NCI-H2081 treated with DMSO at 0.1 percent for 48 hours (cell line): ENCODE data around the gene APC2.
A peak's percentile ranks its signal among the peaks of the same experiment; 100 is the strongest.

Experiments used
- DNase-seq: peaks from one replicate; lab custom pipeline; 2025; lab: John Stamatoyannopoulos, UW

The APC2 gene

DNA sequence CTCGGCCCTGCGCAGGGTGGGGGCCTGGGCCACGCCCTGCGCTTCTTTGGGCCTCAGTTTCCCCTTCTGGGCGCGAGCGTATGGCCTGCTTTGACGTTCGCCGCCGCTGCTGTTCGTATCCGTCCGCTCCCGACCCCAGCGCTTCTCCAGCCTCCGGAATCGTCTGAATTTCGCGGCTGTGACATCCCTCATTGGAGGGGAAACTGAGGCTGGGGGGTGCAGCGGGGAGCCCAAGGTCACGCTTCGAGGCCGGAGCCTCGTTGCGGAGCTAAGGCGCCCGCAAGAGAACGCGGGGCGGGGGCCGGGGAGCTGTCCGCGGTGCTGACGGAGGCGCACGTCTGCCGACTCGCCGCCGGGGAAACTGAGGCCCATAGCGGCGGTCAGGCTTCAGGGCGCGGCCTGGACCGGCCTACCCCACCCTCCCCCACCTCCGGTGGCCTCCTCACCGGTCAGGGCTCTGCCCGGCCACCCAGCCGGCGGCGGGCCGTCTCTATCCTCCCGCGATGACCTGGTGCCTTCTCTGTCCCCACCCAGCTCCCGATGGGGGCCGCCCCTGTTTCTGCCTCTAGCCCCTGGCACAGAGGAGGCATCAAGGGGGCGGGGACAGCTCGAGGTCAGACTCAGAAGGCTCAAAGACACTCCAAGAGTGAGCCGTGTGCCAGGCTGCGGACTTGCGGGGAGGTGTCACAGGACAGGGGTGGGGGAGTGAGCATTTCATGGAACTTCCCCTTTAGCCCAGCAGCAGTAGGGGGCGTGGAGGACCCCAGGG, 3.0 kb upstream of the APC2 start:
- no peak for DNase-seq

DNA sequence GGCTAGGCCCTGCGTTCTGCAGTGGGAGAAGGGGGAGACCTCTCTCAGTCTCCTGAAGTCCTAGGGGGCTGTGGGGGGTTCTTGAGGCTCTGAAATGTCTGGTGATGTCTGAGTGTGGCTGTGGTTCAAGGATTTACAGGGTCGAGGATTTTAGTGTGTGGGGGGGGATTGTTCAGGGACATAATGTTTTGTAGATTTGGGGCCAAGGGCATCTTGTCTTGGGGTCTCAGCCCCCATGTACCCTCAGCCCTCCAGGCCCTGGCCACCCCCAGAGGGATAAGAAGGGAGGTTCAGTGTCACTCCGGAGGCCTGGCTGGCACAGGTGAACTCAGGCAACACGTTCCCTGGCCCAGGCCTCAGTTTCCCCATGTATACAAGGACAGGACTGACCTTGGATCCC, 2.4 kb upstream of the APC2 start:
- no peak for DNase-seq

- DNase-seq: no peak
These were observed 2.0 kb upstream of the APC2 start for GRCh38 chr19:1447944-1448343.

DNA sequence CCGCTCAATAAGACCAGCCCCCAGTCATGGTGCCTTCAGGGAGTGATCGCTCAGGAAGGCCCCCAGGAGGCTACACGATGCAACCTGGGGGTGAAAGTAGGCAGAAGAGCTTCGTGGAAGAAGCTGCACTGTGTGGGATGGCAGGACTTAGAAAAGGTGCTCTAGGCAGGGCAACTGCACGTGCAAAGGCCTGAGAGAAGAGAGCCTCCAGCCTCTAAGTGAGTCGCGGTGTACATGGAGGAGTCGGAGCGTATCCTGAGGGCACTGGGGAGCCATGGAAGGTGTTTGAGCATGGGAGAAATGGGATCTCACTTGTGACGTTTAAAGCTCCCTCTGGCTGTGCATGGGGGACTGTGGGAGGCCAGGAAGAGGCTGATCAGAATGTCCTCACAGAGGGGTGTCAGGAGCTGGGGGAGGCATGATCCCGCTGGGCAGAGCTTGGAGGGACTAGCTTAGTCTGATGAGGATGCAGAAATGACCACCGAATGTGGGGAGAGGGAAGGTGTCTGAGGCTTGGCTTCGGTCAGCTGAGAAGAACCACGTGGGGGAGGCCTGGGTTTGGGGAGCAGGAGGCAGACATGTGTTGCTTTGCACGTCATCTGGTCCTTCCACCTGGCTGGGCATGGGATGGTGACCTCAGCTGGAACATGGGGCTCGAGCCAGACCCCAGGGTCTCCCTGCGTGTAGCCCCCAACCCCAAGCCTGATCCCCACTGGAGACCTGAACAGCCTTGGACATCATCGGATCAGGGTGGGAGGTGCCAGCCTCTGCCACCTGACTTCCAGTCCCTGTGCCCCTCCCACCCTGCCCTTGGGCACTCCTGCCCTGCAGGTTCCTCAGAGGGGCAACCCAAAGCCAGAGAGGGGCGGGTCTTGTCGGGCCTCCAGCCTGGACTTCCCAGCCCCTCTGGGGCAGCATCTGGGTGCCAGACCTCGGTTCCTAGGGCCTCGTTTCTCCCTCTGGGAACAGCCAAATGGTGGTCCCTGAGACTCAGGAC, 1.1 kb downstream of the APC2 start:
- DNase-seq: no peak

DNA sequence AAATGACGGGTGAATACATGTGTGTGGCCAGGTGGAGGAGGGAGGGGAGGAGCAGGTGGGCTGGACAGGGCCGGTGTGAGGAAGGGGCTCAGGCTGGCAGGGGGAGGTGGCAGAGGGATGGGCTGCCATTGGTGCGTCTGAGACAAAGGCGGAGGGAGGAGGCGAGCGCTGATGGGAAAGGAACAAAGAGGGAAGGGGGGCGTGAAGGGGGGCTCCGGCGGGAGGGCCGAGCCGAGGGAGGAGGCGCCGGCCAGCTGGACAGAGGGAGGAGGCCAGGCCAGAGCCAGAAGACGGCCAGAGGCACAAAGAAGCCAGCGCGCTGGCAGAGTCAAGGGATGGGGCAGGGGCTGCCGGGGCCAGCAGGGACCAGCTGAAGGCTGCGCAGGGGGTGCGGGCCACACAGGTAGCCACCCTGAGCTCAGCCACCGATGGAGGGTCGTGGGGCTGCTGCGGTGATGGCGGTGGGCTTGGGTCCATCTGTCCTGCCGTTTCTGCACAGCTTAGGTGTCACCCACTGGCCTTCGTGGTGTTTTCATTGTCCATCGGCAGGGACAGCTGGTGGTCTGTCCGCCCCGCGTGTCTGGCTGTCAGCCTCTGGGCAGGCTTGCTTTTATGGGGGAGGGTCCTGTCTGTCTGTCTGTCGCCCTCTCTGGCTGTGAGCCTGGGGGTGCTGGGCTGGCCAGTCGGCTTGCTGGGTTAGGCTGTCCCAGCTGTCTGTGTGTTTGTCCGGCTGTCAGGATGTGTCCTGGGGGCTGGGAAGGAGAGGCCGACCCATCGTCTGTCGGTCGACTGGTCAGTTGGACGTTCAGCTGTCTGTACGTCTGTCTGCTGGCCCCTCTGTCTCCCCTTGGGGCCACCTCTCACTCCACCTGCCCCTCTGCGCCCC, 2.2 kb downstream of the APC2 start:
- DNase-seq: no peak

DNA sequence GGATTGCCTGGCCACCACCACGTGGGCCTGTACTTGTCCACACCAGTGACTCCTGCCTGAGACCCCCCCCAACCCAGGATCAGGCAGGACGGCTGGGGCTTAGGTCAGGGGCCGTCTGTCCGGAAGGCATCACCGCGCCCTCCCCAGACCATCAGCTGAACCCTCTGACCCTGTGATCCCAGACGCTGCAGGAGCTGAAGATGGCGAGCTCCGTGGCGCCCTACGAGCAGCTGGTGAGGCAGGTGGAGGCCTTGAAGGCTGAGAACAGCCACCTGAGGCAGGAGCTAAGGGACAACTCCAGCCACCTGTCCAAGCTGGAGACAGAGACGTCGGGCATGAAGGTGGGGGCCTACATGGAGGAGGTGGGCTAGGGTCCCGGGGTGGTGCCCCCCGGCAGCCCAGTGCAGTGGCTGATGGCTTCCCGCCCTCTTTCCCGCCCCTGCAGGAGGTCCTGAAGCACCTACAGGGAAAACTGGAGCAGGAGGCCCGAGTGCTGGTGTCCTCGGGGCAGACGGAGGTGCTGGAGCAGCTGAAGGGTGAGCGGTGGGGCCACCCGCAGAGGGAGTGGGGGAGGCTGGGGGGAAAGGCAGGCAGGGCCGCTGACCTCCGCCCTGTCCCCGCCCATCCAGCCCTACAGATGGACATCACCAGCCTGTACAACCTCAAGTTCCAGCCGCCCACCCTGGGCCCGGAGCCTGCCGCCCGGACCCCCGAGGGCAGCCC, 3.0 kb downstream of the APC2 start:
- no peak for DNase-seq

GRCh38 chr19:1453525-1454364, 3.8 kb downstream of the APC2 start:
- no peak for DNase-seq

- DNase-seq: peak; percentile 0
These were observed 5.0 kb downstream of the APC2 start for GRCh38 chr19:1455002-1455335.

- no peak for DNase-seq
These were observed 5.6 kb downstream of the APC2 start for GRCh38 chr19:1455336-1456120.

DNA sequence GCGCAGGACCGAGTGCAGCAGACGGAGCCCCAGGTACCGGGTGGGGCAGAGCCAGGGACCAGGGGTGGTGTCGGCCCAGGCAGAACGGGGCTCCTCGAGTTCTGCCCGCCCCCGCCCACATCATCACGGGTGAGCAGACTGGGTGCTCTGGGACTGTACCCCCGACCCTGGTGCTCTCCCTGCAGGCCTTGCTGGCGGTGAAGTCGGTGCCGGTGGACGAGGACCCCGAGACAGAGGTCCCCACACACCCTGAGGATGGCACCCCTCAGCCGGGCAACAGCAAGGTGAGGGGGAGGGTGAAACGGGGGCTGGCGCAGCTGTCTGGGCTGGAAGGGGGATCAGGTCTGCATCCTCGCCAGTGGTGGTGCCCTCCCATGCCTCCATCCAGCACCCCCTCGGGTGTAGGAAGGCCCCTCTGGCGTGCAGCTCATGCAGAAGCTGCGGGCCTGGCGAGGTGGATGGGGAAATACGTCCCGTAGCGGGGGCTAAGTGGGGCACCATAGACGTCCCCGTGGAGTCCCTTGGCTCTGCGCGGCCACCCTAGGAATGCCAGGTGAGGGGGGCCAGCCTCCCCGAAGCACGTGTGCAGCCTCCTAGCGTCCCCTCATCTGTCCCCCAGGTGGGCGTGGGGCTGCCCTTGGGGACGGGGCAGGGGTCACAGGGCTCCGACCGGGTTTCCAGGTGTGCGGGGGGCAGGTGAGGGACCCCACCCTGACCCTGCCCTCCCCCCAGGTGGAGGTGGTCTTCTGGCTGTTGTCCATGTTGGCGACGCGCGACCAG, 6.4 kb downstream of the APC2 start:
- DNase-seq: no peak

GRCh38 chr19:1457031-1457739, 7.3 kb downstream of the APC2 start:
- no peak for DNase-seq

DNA sequence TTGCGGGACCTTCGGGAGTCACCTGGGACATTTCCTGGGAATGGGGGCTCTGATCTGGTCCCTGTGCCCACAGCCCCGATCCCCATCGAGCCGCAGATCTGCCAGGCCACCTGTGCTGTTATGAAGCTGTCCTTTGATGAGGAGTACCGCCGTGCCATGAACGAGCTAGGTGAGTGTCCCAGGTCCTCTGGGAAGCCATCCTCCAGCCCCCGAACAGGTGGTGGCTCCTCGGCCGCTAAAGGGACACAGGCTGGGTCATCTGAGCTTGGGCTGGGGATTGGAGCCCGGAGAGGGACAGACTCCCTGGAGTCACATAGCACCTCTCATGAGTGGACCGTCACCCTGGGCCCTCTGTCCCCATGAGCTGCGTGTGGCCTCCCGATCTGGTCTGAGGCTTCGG, 8.0 kb downstream of the APC2 start:
- DNase-seq: no peak

GRCh38 chr19:1459479-1459878, 9.6 kb downstream of the APC2 start:
- no peak for DNase-seq

DNA sequence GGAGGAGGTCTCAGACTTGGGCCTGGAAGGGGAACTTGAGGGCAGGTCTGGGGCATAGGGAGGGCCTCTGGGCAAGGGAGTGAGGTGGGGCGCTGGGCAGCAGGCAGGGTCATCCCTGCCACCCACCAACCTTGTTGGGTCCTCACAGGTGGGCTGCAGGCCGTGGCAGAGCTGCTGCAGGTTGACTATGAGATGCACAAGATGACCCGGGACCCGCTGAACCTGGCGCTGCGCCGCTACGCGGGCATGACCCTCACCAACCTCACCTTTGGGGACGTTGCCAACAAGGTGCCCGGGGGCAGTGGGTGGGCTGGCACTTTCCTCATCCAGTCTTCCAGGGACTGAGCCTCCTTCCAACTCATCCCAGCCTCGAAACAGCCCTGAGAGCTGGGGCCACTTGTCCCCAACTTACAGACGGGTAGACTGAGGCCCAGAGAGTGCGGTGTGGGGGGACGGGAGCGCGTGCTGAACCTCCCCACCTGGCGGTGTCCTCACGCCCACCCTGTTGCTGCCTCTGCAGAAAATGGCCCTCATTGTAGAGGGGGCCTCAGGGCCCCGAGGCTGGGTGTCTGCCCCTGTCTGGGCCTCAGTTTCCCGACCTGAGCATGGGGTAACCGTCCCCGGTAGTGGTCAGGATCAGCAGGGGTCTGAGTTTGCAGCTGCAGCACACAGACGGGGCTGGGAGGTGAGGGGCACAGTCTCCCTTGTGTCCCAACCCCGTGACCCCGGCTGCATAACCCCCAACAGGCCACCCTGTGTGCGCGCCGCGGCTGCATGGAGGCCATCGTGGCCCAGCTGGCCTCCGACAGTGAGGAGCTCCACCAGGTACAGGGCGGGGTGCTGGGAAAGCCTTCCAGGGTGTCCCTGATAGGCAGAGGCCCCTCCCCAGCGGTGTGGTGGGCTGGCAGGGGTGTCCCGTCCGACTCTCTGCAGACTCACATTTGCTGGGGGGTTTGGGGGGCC, 10.4 kb downstream of the APC2 start:
- no peak for DNase-seq

DNA sequence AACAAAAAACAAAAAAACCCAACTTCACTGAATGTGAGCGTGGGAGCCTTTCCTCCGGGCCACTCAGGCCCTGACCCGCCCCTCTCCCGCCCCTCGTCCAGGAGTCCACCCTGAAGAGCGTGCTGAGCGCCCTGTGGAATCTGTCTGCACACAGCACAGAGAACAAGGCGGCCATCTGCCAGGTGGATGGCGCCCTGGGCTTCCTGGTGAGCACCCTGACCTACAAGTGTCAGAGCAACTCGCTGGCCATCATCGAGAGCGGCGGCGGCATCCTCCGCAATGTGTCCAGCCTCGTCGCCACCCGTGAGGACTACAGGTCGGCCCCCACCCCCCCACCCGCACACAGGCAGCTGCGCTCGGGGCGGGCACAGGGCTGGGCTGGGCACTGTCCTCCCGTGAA, 11.9 kb downstream of the APC2 start:
- no peak for DNase-seq

GRCh38 chr19:1465191-1466016, 15.5 kb downstream of the APC2 start:
- DNase-seq: no peak
